HCT116 (cell line): ENCODE data around the gene HDDC3. TPM values are rescaled to one million over a fixed set of nuclear protein-coding genes. Genes with fewer than 3 reads are reported as not detected.

Experiments
- ATAC-seq: fragments of 200-7000 bp; cut with Tn5 transposase; 2 replicates; pipeline ENCODE4 v1.9.1; 2020; ENCODE audit warnings: mild to moderate bottlenecking, moderate library complexity
- BruUV-seq: library from RNA; stranded (reverse); fragments of 400-500 nt; replicated peaks from 2 replicates; lab custom pipeline; 2021; lab: Mats Ljungman, UMichigan
- CTCF ChIA-PET: fragments of 300-600 bp; sonication (Branson Sonifier 250); formaldehyde crosslinking; loops from one replicate; lab custom pipeline; 2021; ENCODE audit warnings: antibody characterized with exemption; lab: Charles Lee
- POLR2A ChIA-PET: fragments of 300-600, 350-600 bp; sonication (Branson Sonifier 250); formaldehyde crosslinking; loops from one replicate; lab custom pipeline; 2021; ENCODE audit warnings: antibody characterized with exemption; lab: Charles Lee
- RAD21 ChIA-PET, 2 experiments: fragments of 300-600 bp; sonication (Branson Sonifier 250); formaldehyde crosslinking; loops; one replicate each; lab custom pipeline; 2023; ENCODE audit warnings: low total read pairs in 2 of 2; ENCODE audit not compliant: uncharacterized antibody in 2 of 2, unreplicated experiment in 2 of 2, low non-redundant PET in 1 of 2; lab: Charles Lee
- DNase-seq: peaks from one replicate; pipeline ENCODE4 v3.0.0-alpha.2; 2010; ENCODE audit warnings: low read depth, low spot score
- H2AFZ ChIP-seq: fragments of 200-600 bp; shearing (Covaris generic), sonication (generic); 2 replicates; pipeline ENCODE4 v1.6.1; 2017; ENCODE audit warnings: low read depth, mixed run types, mixed read lengths, antibody characterized with exemption, low read length; ENCODE audit not compliant: poor library complexity, severe bottlenecking
- H3K27ac ChIP-seq: 2 replicates; pipeline ENCODE4 v1.5.1; 2012; ENCODE audit warnings: low read depth, low read length
- H3K27me3 ChIP-seq: fragments of 200-600 bp; sonication (generic); 2 replicates; pipeline ENCODE4 v1.6.1; 2016; ENCODE audit warnings: mixed run types, low read length, mixed read lengths; ENCODE audit not compliant: insufficient read depth
- H3K36me3 ChIP-seq, 2 experiments: fragments of 200-500 bp in 1 of 2; fragments of 200-600 bp in 1 of 2; sonication (Bioruptor generic) in 1 of 2; sonication (generic) in 1 of 2; 2 replicates each; pipeline versions ENCODE4 v1.5.1 to v1.6.1; 2014 to 2016; ENCODE audit warnings: low read length in 2 of 2, inconsistent platforms in 1 of 2, mixed read lengths in 1 of 2, mixed run types in 1 of 2; ENCODE audit not compliant: insufficient read depth in 2 of 2, control insufficient read depth in 1 of 2
- H3K4me1 ChIP-seq, 2 experiments: fragments of 200-600 bp in 1 of 2; sonication (generic) in 1 of 2; 2 replicates each; pipeline versions ENCODE4 v1.5.1 to v1.6.1; 2012 to 2017; ENCODE audit warnings: low read length in 2 of 2, inconsistent platforms in 1 of 2, mild to moderate bottlenecking in 1 of 2, mixed read lengths in 1 of 2, mixed run types in 1 of 2, moderate library complexity in 1 of 2; ENCODE audit not compliant: insufficient read depth in 2 of 2, control insufficient read depth in 1 of 2
- H3K4me2 ChIP-seq: fragments of 200-600 bp; sonication (generic); 2 replicates; pipeline ENCODE4 v1.6.1; 2017; ENCODE audit warnings: mixed run types, low read length, mixed read lengths
- H3K4me3 ChIP-seq, 2 experiments: fragments of 200-600 bp in 1 of 2; sonication (generic) in 1 of 2; replicated peaks in 1 of 2; 2 replicates each; pipeline ENCODE4 v1.5.1; 2011 to 2016; ENCODE audit warnings: low read length in 2 of 2, control low read depth in 1 of 2, low read depth in 1 of 2, mild to moderate bottlenecking in 1 of 2, mixed read lengths in 1 of 2, mixed run types in 1 of 2
- H3K79me2 ChIP-seq: fragments of 200-600 bp; sonication (generic); 2 replicates; pipeline ENCODE4 v1.6.1; 2017; ENCODE audit warnings: mild to moderate bottlenecking, mixed run types, low read length, moderate library complexity, mixed read lengths; ENCODE audit not compliant: insufficient read depth
- H3K9ac ChIP-seq: fragments of 200-600 bp; sonication (generic); 2 replicates; pipeline ENCODE4 v1.6.1; 2016; ENCODE audit warnings: low read length, mixed read lengths
- H3K9me2 ChIP-seq: fragments of 200-600 bp; sonication (generic), shearing (Covaris generic); 2 replicates; pipeline ENCODE4 v1.6.1; 2017; ENCODE audit warnings: mixed run types, mild to moderate bottlenecking, moderate library complexity; ENCODE audit not compliant: insufficient read depth
- H3K9me3 ChIP-seq, 2 experiments: fragments of 200-500 bp in 1 of 2; fragments of 200-600 bp in 1 of 2; sonication (Bioruptor generic) in 1 of 2; sonication (generic) in 1 of 2; 2 replicates each; pipeline ENCODE4 v1.6.1; 2014 to 2017; ENCODE audit warnings: low read length in 2 of 2, mixed read lengths in 2 of 2, inconsistent platforms in 1 of 2, low read depth in 1 of 2, mild to moderate bottlenecking in 1 of 2, mixed run types in 1 of 2, moderate library complexity in 1 of 2; ENCODE audit not compliant: control insufficient read depth in 1 of 2, insufficient read depth in 1 of 2
- H4K20me1 ChIP-seq: fragments of 200-600 bp; sonication (generic), shearing (Covaris generic); 2 replicates; pipeline ENCODE4 v1.6.1; 2017; ENCODE audit warnings: mixed run types, mild to moderate bottlenecking, moderate library complexity; ENCODE audit not compliant: insufficient read depth
- EGR1 ChIP-seq: IDR thresholded peaks from 2 replicates; pipeline ENCODE4 v1.6.1; 2012; ENCODE audit warnings: low read depth
- ELF1 ChIP-seq: IDR thresholded peaks from 2 replicates; pipeline ENCODE4 v1.6.1; 2012; ENCODE audit warnings: low read depth, borderline replicate concordance
- EZH2 ChIP-seq: fragments of 200-600 bp; sonication (generic); IDR thresholded peaks from 2 replicates; pipeline ENCODE4 v1.6.1; 2017; ENCODE audit warnings: antibody characterized with exemption, mixed run types
- FOSL1 ChIP-seq: IDR thresholded peaks from 2 replicates; pipeline ENCODE4 v1.6.1; 2012; ENCODE audit warnings: low read depth
- JUND ChIP-seq: IDR thresholded peaks from 2 replicates; pipeline ENCODE4 v1.6.1; 2012
- POLR2A ChIP-seq: IDR thresholded peaks from 2 replicates; pipeline ENCODE4 v1.7.0; 2011; ENCODE audit warnings: borderline replicate concordance; ENCODE audit not compliant: insufficient read depth, insufficient read length; ENCODE audit errors: extremely low read depth
- SIN3A ChIP-seq: IDR thresholded peaks from 2 replicates; pipeline ENCODE4 v1.6.1; 2012; ENCODE audit warnings: low read depth
- SRF ChIP-seq: IDR thresholded peaks from 2 replicates; pipeline ENCODE4 v1.6.1; 2012; ENCODE audit warnings: low read depth
- YY1 ChIP-seq: IDR thresholded peaks from 2 replicates; pipeline ENCODE4 v1.6.1; 2011; ENCODE audit warnings: low read length, low read depth, moderate library complexity, mild to moderate bottlenecking; ENCODE audit not compliant: insufficient replicate concordance; ENCODE audit errors: extremely low read depth
- intact Hi-C: fragments of 100-400 bp; cut with micrococcal nuclease; formaldehyde crosslinking; loops from 2 replicates; pipeline ENCODE4 v1.10.0; 2022
- total RNA-seq: library from RNA; stranded (reverse); gene quantifications from one replicate; pipeline ENCODE4 v1.2.1, GENCODE V29; 2021; ENCODE audit not compliant: unreplicated experiment
- TF ChIP-seq, protein P1 (sequence below): IDR thresholded peaks from 2 replicates; pipeline ENCODE4 v1.6.1; 2012
- TF ChIP-seq, protein P2 (sequence below): IDR thresholded peaks from 2 replicates; pipeline ENCODE4 v1.6.1; 2012; ENCODE audit warnings: low read depth
- TF ChIP-seq, protein P3 (sequence below): IDR thresholded peaks from 2 replicates; pipeline ENCODE4 v1.6.1; 2012
- TF ChIP-seq, protein P4 (sequence below), 3 experiments: fragments of 200-600 bp in 1 of 3; sonication (generic) in 1 of 3; IDR thresholded peaks in 2 of 3; conservative IDR thresholded peaks in 1 of 3; 2 replicates each; pipeline ENCODE4 v1.5.1; 2012 to 2017; ENCODE audit warnings: low read depth in 2 of 3, low read length in 2 of 3, antibody characterized with exemption in 1 of 3, borderline replicate concordance in 1 of 3, control low read depth in 1 of 3, mild to moderate bottlenecking in 1 of 3, mixed read lengths in 1 of 3, mixed run types in 1 of 3, moderate library complexity in 1 of 3; ENCODE audit not compliant: insufficient read depth in 1 of 3

The HDDC3 gene
- total RNA-seq, 1 experiment from 2014 or later: 20.4 TPM

DNA sequence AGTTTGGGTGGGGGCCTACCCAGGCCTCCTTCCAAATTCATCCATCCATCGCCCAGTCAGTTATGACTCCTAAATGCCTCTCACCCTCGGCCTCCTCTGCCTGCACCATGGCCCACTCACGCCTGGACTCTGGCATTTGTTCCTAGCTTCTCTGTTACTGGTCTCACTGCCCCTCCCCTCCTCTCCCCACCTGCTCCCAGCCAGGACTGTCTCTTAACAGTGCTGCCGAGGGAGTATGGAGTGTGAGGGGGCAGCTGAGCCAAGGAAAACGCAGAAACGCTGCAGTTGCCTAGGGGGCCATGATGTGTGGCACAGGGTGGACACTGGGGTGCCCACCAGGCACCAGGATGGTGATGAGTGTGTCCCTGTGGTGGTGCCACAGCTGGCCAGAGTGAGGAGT is 25.4 kb upstream of the HDDC3 start:
- POLR2A ChIA-PET: no interaction called here

DNA sequence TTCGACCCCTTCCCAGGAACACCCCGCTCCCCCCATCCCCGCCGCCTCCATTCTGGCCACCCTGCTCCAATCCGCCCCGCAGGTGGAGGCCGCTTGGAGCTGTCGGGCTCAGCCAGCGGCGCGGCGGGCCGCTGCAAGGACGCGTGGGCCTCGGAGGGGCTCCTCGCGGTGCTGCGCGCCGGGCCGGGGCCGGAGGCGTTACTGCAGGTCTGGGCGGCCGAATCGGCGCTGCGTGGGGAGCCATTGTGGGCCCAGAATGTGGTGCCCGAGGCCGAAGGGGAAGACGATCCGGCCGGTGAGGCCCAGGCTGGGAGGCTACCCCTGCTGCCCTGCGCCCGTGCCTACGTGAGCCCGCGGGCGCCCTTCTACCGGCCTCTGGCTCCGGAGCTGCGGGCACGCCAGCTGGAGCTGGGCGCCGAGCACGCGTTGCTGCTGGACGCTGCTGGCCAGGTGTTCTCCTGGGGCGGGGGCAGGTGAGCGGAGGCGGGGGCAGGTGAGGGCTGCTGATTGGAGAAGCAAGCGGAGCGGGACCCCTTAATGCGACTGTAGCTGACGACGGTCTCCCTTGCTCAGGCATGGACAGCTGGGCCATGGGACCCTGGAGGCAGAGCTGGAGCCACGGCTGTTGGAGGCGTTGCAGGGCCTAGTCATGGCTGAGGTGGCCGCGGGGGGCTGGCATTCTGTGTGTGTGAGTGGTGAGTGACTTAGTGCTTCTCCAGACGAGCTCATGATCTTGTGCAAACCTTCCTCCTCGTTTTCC is 24.9 kb upstream of the HDDC3 start:
- H3K79me2 ChIP-seq: peaks cover 24% of the 10 kb centered on the region
- H3K27me3 ChIP-seq: no peaks in the 10 kb centered on the region
- peaks cover 6 to 18% of the 10 kb centered on the region in 2 experiments for H3K36me3 ChIP-seq
- no TSS peak for BruUV-seq
- ChIA-PET POLR2A (no interaction called here), RAD21 (no interaction called here), CTCF (interaction anchor here (1.1 to 4.0 kb wide), 2 partner anchors 24 to 25 kb away, joined by 6 to 35 read pairs; partner anchors contain the start of genes HDDC3 and UNC45A)
- DNase-seq (no peak), ATAC-seq (no peak)
- no peak overlapping the region for H3K9ac ChIP-seq
- peaks cover 11 to 23% of the 10 kb centered on the region in 2 experiments for H3K4me1 ChIP-seq
- no peak overlapping the region for H3K4me2 ChIP-seq
- no peak overlapping the region for H2AFZ ChIP-seq
- intact Hi-C loops: no loop called here
- H3K9me3 ChIP-seq: no peaks in the 10 kb centered on the region
- H4K20me1 ChIP-seq: no peaks in the 10 kb centered on the region
- no peak overlapping the region for H3K4me3 ChIP-seq
- no peaks in the 10 kb centered on the region for H3K9me2 ChIP-seq
- H3K27ac ChIP-seq: no peak overlapping the region; the same call in 1 of the 2 replicates
- TF ChIP-seq, protein P1, sequence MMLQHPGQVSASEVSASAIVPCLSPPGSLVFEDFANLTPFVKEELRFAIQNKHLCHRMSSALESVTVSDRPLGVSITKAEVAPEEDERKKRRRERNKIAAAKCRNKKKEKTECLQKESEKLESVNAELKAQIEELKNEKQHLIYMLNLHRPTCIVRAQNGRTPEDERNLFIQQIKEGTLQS: no peak
- TF ChIP-seq, protein P2, sequence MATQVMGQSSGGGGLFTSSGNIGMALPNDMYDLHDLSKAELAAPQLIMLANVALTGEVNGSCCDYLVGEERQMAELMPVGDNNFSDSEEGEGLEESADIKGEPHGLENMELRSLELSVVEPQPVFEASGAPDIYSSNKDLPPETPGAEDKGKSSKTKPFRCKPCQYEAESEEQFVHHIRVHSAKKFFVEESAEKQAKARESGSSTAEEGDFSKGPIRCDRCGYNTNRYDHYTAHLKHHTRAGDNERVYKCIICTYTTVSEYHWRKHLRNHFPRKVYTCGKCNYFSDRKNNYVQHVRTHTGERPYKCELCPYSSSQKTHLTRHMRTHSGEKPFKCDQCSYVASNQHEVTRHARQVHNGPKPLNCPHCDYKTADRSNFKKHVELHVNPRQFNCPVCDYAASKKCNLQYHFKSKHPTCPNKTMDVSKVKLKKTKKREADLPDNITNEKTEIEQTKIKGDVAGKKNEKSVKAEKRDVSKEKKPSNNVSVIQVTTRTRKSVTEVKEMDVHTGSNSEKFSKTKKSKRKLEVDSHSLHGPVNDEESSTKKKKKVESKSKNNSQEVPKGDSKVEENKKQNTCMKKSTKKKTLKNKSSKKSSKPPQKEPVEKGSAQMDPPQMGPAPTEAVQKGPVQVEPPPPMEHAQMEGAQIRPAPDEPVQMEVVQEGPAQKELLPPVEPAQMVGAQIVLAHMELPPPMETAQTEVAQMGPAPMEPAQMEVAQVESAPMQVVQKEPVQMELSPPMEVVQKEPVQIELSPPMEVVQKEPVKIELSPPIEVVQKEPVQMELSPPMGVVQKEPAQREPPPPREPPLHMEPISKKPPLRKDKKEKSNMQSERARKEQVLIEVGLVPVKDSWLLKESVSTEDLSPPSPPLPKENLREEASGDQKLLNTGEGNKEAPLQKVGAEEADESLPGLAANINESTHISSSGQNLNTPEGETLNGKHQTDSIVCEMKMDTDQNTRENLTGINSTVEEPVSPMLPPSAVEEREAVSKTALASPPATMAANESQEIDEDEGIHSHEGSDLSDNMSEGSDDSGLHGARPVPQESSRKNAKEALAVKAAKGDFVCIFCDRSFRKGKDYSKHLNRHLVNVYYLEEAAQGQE: no peak
- no peak for TF ChIP-seq EZH2
- no peak for TF ChIP-seq SIN3A
- TF ChIP-seq, protein P3, sequence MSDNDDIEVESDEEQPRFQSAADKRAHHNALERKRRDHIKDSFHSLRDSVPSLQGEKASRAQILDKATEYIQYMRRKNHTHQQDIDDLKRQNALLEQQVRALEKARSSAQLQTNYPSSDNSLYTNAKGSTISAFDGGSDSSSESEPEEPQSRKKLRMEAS: no peak
- TF ChIP-seq, protein P4, sequence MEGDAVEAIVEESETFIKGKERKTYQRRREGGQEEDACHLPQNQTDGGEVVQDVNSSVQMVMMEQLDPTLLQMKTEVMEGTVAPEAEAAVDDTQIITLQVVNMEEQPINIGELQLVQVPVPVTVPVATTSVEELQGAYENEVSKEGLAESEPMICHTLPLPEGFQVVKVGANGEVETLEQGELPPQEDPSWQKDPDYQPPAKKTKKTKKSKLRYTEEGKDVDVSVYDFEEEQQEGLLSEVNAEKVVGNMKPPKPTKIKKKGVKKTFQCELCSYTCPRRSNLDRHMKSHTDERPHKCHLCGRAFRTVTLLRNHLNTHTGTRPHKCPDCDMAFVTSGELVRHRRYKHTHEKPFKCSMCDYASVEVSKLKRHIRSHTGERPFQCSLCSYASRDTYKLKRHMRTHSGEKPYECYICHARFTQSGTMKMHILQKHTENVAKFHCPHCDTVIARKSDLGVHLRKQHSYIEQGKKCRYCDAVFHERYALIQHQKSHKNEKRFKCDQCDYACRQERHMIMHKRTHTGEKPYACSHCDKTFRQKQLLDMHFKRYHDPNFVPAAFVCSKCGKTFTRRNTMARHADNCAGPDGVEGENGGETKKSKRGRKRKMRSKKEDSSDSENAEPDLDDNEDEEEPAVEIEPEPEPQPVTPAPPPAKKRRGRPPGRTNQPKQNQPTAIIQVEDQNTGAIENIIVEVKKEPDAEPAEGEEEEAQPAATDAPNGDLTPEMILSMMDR (IDR thresholded peaks at IDR 0.05 in 2 of 3, conservative IDR thresholded peaks at IDR 0.05 in 1 of 3; ENCODE audit: borderline replicate concordance in 1 of 3, insufficient read depth in 1 of 3, low read depth in 2 of 3, low read length in 2 of 3): no peak
- no peak for TF ChIP-seq JUND
- TF ChIP-seq YY1: no peak

More for the DNA sequence above, 25.4 kb upstream of the HDDC3 start:
- ChIA-PET RAD21 (no interaction called here), CTCF (interaction anchor here (1.1 to 2.6 kb wide), 2 partner anchors 23 to 25 kb away, joined by 6 to 8 read pairs; partner anchors contain the start of genes HDDC3 and UNC45A)
- no peaks in the 10 kb centered on the region for H3K9me2 ChIP-seq
- H3K4me3 ChIP-seq: no peak overlapping the region
- H3K4me1 ChIP-seq: peaks cover 11 to 23% of the 10 kb centered on the region in 2 experiments
- peaks cover 27% of the 10 kb centered on the region for H3K79me2 ChIP-seq
- ATAC-seq: no peak
- DNase-seq: no peak
- no TSS peak for BruUV-seq
- intact Hi-C loops: no loop called here
- H3K4me2 ChIP-seq: no peak overlapping the region
- TF ChIP-seq, protein P1: no peak
- TF ChIP-seq POLR2A (no peak), ELF1 (no peak), YY1 (no peak), FOSL1 (no peak), SIN3A (no peak), EGR1 (no peak), EZH2 (no peak), SRF (no peak)
- no peaks in the 10 kb centered on the region for H3K27me3 ChIP-seq
- no peak overlapping the region for H2AFZ ChIP-seq
- H3K36me3 ChIP-seq: peaks cover 9 to 19% of the 10 kb centered on the region in 2 experiments
- H3K27ac ChIP-seq: no peak overlapping the region
- H3K9me3 ChIP-seq: no peaks in the 10 kb centered on the region
- H4K20me1 ChIP-seq: no peaks in the 10 kb centered on the region
- no peak overlapping the region for H3K9ac ChIP-seq
